ENCODE data around the gene METTL1. TPM values are rescaled to one million over a fixed set of nuclear protein-coding genes. Genes with fewer than 3 reads are reported as not detected.
A peak's percentile ranks its signal among the peaks of the same experiment; 100 is the strongest.

Gene METTL1
- total RNA-seq, 1 donor = 10.5 TPM

- no peak for DNase-seq (ENCODE audit: low read depth)
- TF ChIP-seq, protein P1, sequence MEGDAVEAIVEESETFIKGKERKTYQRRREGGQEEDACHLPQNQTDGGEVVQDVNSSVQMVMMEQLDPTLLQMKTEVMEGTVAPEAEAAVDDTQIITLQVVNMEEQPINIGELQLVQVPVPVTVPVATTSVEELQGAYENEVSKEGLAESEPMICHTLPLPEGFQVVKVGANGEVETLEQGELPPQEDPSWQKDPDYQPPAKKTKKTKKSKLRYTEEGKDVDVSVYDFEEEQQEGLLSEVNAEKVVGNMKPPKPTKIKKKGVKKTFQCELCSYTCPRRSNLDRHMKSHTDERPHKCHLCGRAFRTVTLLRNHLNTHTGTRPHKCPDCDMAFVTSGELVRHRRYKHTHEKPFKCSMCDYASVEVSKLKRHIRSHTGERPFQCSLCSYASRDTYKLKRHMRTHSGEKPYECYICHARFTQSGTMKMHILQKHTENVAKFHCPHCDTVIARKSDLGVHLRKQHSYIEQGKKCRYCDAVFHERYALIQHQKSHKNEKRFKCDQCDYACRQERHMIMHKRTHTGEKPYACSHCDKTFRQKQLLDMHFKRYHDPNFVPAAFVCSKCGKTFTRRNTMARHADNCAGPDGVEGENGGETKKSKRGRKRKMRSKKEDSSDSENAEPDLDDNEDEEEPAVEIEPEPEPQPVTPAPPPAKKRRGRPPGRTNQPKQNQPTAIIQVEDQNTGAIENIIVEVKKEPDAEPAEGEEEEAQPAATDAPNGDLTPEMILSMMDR (IDR thresholded peaks at IDR 0.05; ENCODE audit: insufficient read depth, low read length) = no peak
These were observed 19.3 kb downstream of the METTL1 start for GRCh38 chr12:57752668-57753000.

GRCh38 chr12:57751788-57752667, 19.9 kb downstream of the METTL1 start, which contains the start of gene CDK4:
TSS of gene CDK4 (minus strand) at chr12:57752310. CDS start at chr12:57751717, 593 bp downstream.
- H3K4me3 ChIP-seq (ENCODE audit: low read depth, low read length) = peak within 1 kb of the TSS; percentile 93
- peak; percentile 99 for DNase-seq (ENCODE audit: low read depth)
- TF ChIP-seq, protein P1 (IDR thresholded peaks at IDR 0.05; ENCODE audit: insufficient read depth, low read length) = no peak

More at GRCh38 chr12:57752668-57753000, 19.3 kb downstream of the METTL1 start:
- H3K4me3 ChIP-seq (ENCODE audit: low read depth, low read length) = peak overlapping the region; percentile 48

- TF ChIP-seq, protein P1 (IDR thresholded peaks at IDR 0.05; ENCODE audit: insufficient read depth, low read length) = no peak
- DNase-seq (ENCODE audit: low read depth) = no peak
These were observed 20.5 kb downstream of the METTL1 start for GRCh38 chr12:57751432-57751787.

GRCh38 chr12:57750561-57751431, 21.1 kb downstream of the METTL1 start:
- H3K4me3 ChIP-seq (ENCODE audit: low read depth, low read length) = peak overlapping the region; percentile 93
- DNase-seq (ENCODE audit: low read depth) = no peak
- TF ChIP-seq, protein P1 (IDR thresholded peaks at IDR 0.05; ENCODE audit: insufficient read depth, low read length) = no peak

More at GRCh38 chr12:57751432-57751787, 20.5 kb downstream of the METTL1 start:
- H3K4me3 ChIP-seq (ENCODE audit: low read depth, low read length) = peak overlapping the region; percentile 93

DNA sequence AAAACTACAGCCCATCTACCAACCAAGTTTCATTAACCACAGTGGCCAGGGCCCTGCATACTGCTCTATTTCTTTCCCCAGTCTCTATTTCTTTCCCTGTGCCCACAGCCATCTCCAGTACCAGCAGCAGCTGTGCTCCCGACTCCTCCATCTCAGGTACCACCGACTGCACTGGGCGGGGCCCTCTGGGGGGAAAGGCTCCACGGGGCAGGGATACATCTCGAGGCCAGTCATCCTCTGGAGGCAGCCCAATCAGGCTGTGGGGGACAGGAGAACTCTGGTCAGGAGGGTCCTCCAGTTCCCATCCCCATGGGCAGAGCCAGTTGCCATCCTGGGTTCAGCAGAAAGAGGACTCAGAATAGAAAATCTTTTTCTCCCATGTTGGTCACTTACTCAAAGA, 22.8 kb downstream of the METTL1 start:
- DNase-seq (ENCODE audit: low read depth) = no peak
- TF ChIP-seq, protein P1 (IDR thresholded peaks at IDR 0.05; ENCODE audit: insufficient read depth, low read length) = no peak
- no peak overlapping the region for H3K4me3 ChIP-seq (ENCODE audit: low read depth, low read length)

DNA sequence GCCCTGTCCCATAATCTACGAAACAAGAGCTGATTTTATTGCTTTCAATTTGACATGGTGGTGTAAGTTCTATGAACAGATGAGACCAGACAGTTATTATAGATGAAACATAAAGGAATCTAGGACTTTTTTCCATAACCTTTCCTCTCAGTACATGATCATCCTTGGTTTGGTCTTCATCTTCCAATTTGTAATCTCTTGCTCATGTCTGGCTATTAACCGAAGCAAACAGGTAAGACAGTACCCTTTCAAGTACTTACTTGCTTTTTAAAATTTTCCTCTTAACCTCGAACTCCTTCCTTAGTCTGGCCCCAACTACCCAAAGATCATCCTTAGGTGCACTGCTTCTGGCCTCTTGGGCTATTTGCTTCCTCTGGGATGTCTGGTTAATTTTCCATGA, 25.9 kb downstream of the METTL1 start:
- TF ChIP-seq, protein P1 (IDR thresholded peaks at IDR 0.05; ENCODE audit: insufficient read depth, low read length) = no peak
- no peak for DNase-seq (ENCODE audit: low read depth)
- H3K4me3 ChIP-seq (ENCODE audit: low read depth, low read length) = peak overlapping the region; percentile 94
